HepG2 (cell line): Measurements from ENCODE around the gene ESYT1. TPM values are rescaled to one million over a fixed set of nuclear protein-coding genes. Genes with fewer than 3 reads are reported as not detected.
A peak's percentile ranks its signal among the peaks of the same experiment; 100 is the strongest.

Experiments
- CTCF ChIP-seq: sonication (generic); formaldehyde crosslinking; IDR thresholded peaks from 2 replicates; pipeline ENCODE4 v1.5.0; 2020; ENCODE audit warnings: mild to moderate bottlenecking, missing genetic modification reagents, moderate library complexity
- HDAC6 ChIP-seq: fragments of 200-600 bp; sonication (generic); IDR thresholded peaks from 2 replicates; pipeline ENCODE4 v1.7.0; 2017; ENCODE audit warnings: mild to moderate bottlenecking, antibody characterized with exemption, low read length, low read depth
- NAIF1 ChIP-seq: sonication (generic); formaldehyde crosslinking; IDR thresholded peaks from 2 replicates; pipeline ENCODE4 v1.5.0; 2020; ENCODE audit warnings: mild to moderate bottlenecking, missing genetic modification reagents, borderline replicate concordance
- SNAPC2 ChIP-seq: sonication (generic); formaldehyde crosslinking; IDR thresholded peaks from 2 replicates; pipeline ENCODE4 v1.8.1; 2022; ENCODE audit warnings: mild to moderate bottlenecking, missing genetic modification reagents
- YEATS2 ChIP-seq: sonication (generic); formaldehyde crosslinking; IDR thresholded peaks from 2 replicates; pipeline ENCODE4 v1.4.0; 2020; ENCODE audit warnings: missing genetic modification reagents, borderline replicate concordance
- ZNF235 ChIP-seq: sonication (generic); formaldehyde crosslinking; IDR thresholded peaks from 2 replicates; pipeline ENCODE4 v1.8.1; 2023; ENCODE audit warnings: mild to moderate bottlenecking, missing genetic modification reagents, borderline replicate concordance
- ZNF546 ChIP-seq: sonication (generic); formaldehyde crosslinking; conservative IDR thresholded peaks from 2 replicates; pipeline ENCODE4 v1.8.1; 2023; ENCODE audit warnings: mild to moderate bottlenecking, missing genetic modification reagents
- ZNF646 ChIP-seq: sonication (generic); formaldehyde crosslinking; IDR thresholded peaks from 2 replicates; pipeline ENCODE4 v1.9.0; 2021; ENCODE audit warnings: mild to moderate bottlenecking, missing genetic modification reagents
- ZNF678 ChIP-seq: sonication (generic); formaldehyde crosslinking; IDR thresholded peaks from 2 replicates; pipeline ENCODE4 v1.4.0; 2020; ENCODE audit warnings: mild to moderate bottlenecking, missing genetic modification reagents
- ZNF7 ChIP-seq: IDR thresholded peaks from 2 replicates; pipeline ENCODE4 v1.6.1; 2016; ENCODE audit warnings: missing biosample characterization, missing genetic modification reagents
- ZNF746 ChIP-seq: sonication (generic); formaldehyde crosslinking; IDR thresholded peaks from 2 replicates; pipeline ENCODE4 v1.8.0; 2022; ENCODE audit warnings: mild to moderate bottlenecking, missing genetic modification reagents
- ZNF883 ChIP-seq: sonication (generic); formaldehyde crosslinking; IDR thresholded peaks from 2 replicates; pipeline ENCODE4 v1.5.1; 2020; ENCODE audit warnings: mild to moderate bottlenecking, missing genetic modification reagents; ENCODE audit errors: not compliant biosample characterization
- polyA plus RNA-seq, 8 experiments: library from polyadenylated mRNA; depleted of rRNA in 3 of 8; stranded (reverse) in 7 of 8; unstranded in 1 of 8; fragments of >200 nt; fragmentation: Illumina TruSeq in 4 of 8; extraction: Trizol in 4 of 8; gene quantifications; 2 replicates each; pipeline versions ENCODE4 v1.2.1 to v1.2.3, GENCODE V29; 2011 to 2016; ENCODE audit warnings: low read depth in 4 of 8, missing spikeins in 1 of 8, mixed read lengths in 1 of 8; ENCODE audit not compliant: insufficient read depth in 1 of 8
- total RNA-seq, 5 experiments: library from RNA; depleted of rRNA; stranded (reverse); fragments of >200 nt; fragmentation: Illumina TruSeq; extraction: Trizol; gene quantifications; 2 replicates each; pipeline ENCODE4 v1.2.3, GENCODE V29; 2016; ENCODE audit warnings: low read depth in 1 of 5
- TF ChIP-seq, protein P1 (sequence below): sonication (generic); formaldehyde crosslinking; IDR thresholded peaks from 2 replicates; pipeline ENCODE4 v1.8.0; 2022; ENCODE audit warnings: mild to moderate bottlenecking, missing genetic modification reagents; ENCODE audit not compliant: insufficient replicate concordance
- TF ChIP-seq, protein P2 (sequence below): sonication (generic); formaldehyde crosslinking; IDR thresholded peaks from 2 replicates; pipeline ENCODE4 v1.5.0; 2020; ENCODE audit warnings: mild to moderate bottlenecking, missing genetic modification reagents

ESYT1 gene
- total and polyA plus RNA-seq, 2 of the 13 experiments (the other 11 are each of a cell fraction or from before 2014, with no cell fraction given) = 66.9 to 71.0 TPM

- no peak for TF ChIP-seq CTCF (CRISPR knock-in tag)
- TF ChIP-seq NAIF1 (CRISPR knock-in tag) = no peak
- TF ChIP-seq ZNF7 (CRISPR knock-in tag) = no peak
- TF ChIP-seq, protein P1, sequence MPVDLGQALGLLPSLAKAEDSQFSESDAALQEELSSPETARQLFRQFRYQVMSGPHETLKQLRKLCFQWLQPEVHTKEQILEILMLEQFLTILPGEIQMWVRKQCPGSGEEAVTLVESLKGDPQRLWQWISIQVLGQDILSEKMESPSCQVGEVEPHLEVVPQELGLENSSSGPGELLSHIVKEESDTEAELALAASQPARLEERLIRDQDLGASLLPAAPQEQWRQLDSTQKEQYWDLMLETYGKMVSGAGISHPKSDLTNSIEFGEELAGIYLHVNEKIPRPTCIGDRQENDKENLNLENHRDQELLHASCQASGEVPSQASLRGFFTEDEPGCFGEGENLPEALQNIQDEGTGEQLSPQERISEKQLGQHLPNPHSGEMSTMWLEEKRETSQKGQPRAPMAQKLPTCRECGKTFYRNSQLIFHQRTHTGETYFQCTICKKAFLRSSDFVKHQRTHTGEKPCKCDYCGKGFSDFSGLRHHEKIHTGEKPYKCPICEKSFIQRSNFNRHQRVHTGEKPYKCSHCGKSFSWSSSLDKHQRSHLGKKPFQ (CRISPR knock-in tag) = no peak
- TF ChIP-seq, protein P2, sequence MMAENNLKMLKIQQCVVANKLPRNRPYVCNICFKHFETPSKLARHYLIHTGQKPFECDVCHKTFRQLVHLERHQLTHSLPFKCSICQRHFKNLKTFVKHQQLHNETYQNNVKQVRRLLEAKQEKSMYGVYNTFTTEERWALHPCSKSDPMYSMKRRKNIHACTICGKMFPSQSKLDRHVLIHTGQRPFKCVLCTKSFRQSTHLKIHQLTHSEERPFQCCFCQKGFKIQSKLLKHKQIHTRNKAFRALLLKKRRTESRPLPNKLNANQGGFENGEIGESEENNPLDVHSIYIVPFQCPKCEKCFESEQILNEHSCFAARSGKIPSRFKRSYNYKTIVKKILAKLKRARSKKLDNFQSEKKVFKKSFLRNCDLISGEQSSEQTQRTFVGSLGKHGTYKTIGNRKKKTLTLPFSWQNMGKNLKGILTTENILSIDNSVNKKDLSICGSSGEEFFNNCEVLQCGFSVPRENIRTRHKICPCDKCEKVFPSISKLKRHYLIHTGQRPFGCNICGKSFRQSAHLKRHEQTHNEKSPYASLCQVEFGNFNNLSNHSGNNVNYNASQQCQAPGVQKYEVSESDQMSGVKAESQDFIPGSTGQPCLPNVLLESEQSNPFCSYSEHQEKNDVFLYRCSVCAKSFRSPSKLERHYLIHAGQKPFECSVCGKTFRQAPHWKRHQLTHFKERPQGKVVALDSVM (CRISPR knock-in tag) = no peak
- TF ChIP-seq ZNF746 (CRISPR knock-in tag) = no peak
- TF ChIP-seq SNAPC2 (CRISPR knock-in tag) = 0 out of 2 replicates have a peak, but pooled peaks have one; percentile 17
- no peak for TF ChIP-seq HDAC6
- TF ChIP-seq ZNF646 (CRISPR knock-in tag) = 0 out of 2 replicates have a peak, but pooled peaks have one; percentile 23
- TF ChIP-seq ZNF235 (CRISPR knock-in tag) = no peak
- 0 out of 2 replicates have a peak, but pooled peaks have one; percentile 16 for TF ChIP-seq YEATS2 (CRISPR knock-in tag)
- TF ChIP-seq ZNF883 (CRISPR knock-in tag) = no peak
- no peak for TF ChIP-seq ZNF678
- TF ChIP-seq ZNF546 (CRISPR knock-in tag) = no peak
- TF ChIP-seq, all 625 proteins: peak for 11
Measured at GRCh38 chr12:56188131-56188777, 60.2 kb downstream of the ESYT1 start (continued).
